ENCODE results near the gene TXLNA.
A peak's percentile ranks its signal among the peaks of the same experiment; 100 is the strongest.

TXLNA gene

DNA sequence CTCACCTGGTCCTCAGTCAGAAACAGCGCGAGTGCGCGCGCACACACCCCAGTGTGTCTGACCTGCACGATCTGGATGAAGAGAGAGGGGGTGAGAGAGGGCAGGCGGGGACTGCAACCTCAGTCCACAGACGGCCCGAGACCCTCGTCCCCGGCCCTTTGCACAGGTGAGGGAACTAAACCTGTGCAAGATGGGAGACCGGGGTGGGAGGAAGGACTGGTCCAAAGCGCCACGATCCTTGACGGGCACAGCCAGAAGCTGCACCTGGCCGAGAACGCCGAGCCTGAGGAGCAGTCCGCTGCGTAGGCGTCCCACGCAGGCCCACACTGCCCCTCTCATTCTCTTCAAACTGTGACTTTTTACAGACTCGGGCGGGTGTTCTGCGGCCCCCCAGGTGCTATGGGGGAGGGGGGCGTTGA is 25.5 kb downstream of the TXLNA start:
- Histone ChIP-seq H3K27ac (ENCODE audit: low read depth, low read length) (peak overlapping the region; percentile 10), H3K4me3 (ENCODE audit: low read depth in 1 of 5, low read length in 5 of 5) (peak overlapping the region; percentile 65 to 87 (median 77)), H3K27me3 (ENCODE audit: control insufficient read depth in 5 of 5, insufficient read depth in 4 of 5, low read length in 5 of 5) (peaks cover 0 to 2% (median 0%) of the 10 kb centered on the region in 5 donors), H3K9ac (ENCODE audit: low read length in 5 of 5) (peak overlapping the region in 4 of 5 donors; percentile 58 to 93 (median 82)), H3K9me3 (ENCODE audit: control insufficient read depth in 5 of 5, low read length in 5 of 5) (no peaks in the 10 kb centered on the region), H3K36me3 (ENCODE audit: control insufficient read depth in 5 of 5, insufficient read depth in 5 of 5, low read length in 5 of 5) (no peaks in the 10 kb centered on the region), H3K4me1 (ENCODE audit: control insufficient read depth in 5 of 5, insufficient read depth in 5 of 5, low read length in 5 of 5) (peaks cover 6 to 46% (median 38%) of the 10 kb centered on the region in 5 donors)

DNA sequence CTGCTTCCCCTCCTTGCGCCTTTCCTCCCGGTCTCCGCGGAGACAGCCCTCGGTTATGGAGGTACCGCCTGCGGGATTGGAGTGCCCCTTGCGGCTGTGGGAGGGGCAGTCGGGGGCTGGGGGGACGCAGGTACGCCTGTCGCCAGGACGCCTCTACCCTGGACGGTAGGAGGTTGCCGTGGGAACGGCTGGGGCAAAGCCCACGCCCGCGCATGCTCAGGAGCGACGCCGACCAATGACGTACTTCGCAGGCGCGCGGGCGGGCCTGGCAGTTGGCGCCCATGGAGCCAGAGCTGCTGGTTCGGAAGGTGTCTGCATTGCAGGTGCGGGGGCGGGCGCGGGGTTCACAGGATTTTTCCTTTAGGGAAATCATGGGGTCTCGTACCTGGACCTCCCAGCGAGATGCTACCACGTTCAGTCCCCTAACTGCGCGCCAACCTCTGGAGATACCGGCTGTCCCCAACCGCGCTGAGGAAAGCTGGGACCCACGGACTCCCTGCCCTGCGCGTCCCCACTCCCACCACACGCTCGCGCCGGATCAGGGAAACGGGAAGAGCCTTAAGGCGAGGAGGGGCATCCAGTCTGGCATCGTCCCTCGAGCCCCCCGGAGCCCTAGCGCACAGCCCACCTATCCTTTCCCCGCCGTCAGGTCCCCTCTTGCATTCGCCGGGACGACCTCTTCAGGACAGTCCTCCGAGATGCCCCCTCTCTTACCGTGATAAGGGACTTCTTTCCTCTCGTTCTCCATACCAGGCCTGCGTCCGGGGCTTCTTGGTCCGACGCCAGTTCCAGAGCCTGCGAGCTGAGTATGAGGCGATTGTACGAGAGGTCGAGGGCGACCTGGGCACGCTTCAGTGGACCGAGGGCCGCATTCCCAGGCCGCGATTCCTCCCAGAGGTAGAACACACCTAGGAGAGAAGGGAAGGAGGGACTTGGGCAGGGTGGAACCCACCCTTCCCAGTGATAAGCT is 26.2 kb downstream of the TXLNA start, which contains the start of gene IQCC:
IQCC (plus strand) TSS at position 271 of the 970 bp plus-strand sequence; CDS start at position 282, 11 bp downstream.
- peaks cover 6 to 39% (median 30%) of the 10 kb centered on the region in 5 donors for H3K4me1 ChIP-seq (ENCODE audit: control insufficient read depth in 5 of 5, insufficient read depth in 5 of 5, low read length in 5 of 5)

DNA sequence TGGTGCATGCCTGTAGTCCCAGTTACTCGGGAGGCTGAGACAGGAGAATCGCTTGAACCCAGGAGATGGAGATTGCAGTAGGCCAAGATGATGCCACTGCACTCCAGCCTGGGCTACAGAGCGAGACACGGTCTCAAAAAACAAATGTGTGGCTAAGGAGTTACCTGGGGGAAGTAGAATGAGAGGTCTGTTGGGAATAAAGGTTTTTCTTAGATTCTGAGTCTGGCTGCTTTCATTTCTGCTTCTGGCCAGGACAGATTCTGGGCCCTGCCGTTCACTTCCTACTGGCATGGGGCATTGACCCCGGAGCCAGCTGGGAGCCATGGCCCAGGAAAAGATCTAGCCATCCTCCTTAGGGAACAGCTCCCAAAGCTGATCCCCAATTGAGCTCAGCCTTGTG is 29.0 kb downstream of the TXLNA start:
- H3K9ac ChIP-seq (ENCODE audit: low read length in 5 of 5), result no peak overlapping the region
- H3K36me3 ChIP-seq (ENCODE audit: control insufficient read depth in 5 of 5, insufficient read depth in 5 of 5, low read length in 5 of 5), result peaks cover 0 to 10% (median 3%) of the 10 kb centered on the region in 5 donors
- H3K9me3 ChIP-seq (ENCODE audit: control insufficient read depth in 5 of 5, low read length in 5 of 5), result no peaks in the 10 kb centered on the region

More for the DNA sequence above, 26.2 kb downstream of the TXLNA start, which contains the start of gene IQCC:
- Histone ChIP-seq H3K27me3 (ENCODE audit: control insufficient read depth in 5 of 5, insufficient read depth in 4 of 5, low read length in 5 of 5) (peaks cover 0 to 2% (median 0%) of the 10 kb centered on the region in 5 donors), H3K9me3 (ENCODE audit: control insufficient read depth in 5 of 5, low read length in 5 of 5) (no peaks in the 10 kb centered on the region), H3K9ac (ENCODE audit: low read length in 5 of 5) (peak within 1 kb of the TSS; percentile 56 to 93 (median 79)), H3K4me3 (ENCODE audit: low read depth in 1 of 5, low read length in 5 of 5) (peak within 1 kb of the TSS; percentile 68 to 87 (median 77)), H3K36me3 (ENCODE audit: control insufficient read depth in 5 of 5, insufficient read depth in 5 of 5, low read length in 5 of 5) (no peaks in the 10 kb centered on the region), H3K27ac (ENCODE audit: low read depth, low read length) (peak within 1 kb of the TSS; percentile 10)

DNA sequence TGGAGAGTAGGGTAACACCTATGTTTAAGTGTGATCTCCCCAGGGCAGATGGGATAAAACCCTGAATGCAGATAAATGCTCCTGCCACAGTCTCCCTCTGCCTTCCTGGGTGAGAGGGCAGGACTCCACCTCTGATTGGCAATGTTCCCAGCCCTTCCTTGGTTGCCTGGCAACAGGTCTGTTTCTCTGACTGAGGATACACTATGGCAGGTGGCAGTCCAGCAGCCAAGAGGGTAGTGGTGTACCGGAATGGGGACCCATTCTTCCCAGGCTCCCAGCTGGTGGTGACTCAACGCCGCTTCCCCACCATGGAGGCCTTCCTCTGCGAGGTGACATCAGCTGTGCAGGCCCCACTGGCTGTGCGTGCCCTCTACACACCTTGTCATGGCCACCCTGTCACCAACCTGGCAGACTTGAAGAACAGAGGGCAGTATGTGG is 29.4 kb downstream of the TXLNA start, which contains the start of gene DCDC2B:
DCDC2B (plus strand) TSS at position 199 of the 438 bp plus-strand sequence; CDS start at position 204, 5 bp downstream.
- H3K27me3 ChIP-seq (ENCODE audit: control insufficient read depth in 5 of 5, insufficient read depth in 4 of 5, low read length in 5 of 5), result no peaks in the 10 kb centered on the region
- H3K36me3 ChIP-seq (ENCODE audit: control insufficient read depth in 5 of 5, insufficient read depth in 5 of 5, low read length in 5 of 5), result peaks cover 0 to 10% (median 5%) of the 10 kb centered on the region in 5 donors
- no peak within 1 kb of the TSS for H3K4me3 ChIP-seq (ENCODE audit: low read depth in 1 of 5, low read length in 5 of 5)
- H3K9ac ChIP-seq (ENCODE audit: low read length in 5 of 5), result no peak within 1 kb of the TSS
- H3K27ac ChIP-seq (ENCODE audit: low read depth, low read length), result no peak within 1 kb of the TSS
- no peaks in the 10 kb centered on the region for H3K9me3 ChIP-seq (ENCODE audit: control insufficient read depth in 5 of 5, low read length in 5 of 5)
- peaks cover 6 to 26% (median 18%) of the 10 kb centered on the region in 5 donors for H3K4me1 ChIP-seq (ENCODE audit: control insufficient read depth in 5 of 5, insufficient read depth in 5 of 5, low read length in 5 of 5)

More for the DNA sequence above, 29.0 kb downstream of the TXLNA start:
- no peak overlapping the region for H3K4me3 ChIP-seq (ENCODE audit: low read depth in 1 of 5, low read length in 5 of 5)
- H3K4me1 ChIP-seq (ENCODE audit: control insufficient read depth in 5 of 5, insufficient read depth in 5 of 5, low read length in 5 of 5), result peaks cover 6 to 26% (median 18%) of the 10 kb centered on the region in 5 donors
- H3K27ac ChIP-seq (ENCODE audit: low read depth, low read length), result no peak overlapping the region
- H3K27me3 ChIP-seq (ENCODE audit: control insufficient read depth in 5 of 5, insufficient read depth in 4 of 5, low read length in 5 of 5), result no peaks in the 10 kb centered on the region

DNA sequence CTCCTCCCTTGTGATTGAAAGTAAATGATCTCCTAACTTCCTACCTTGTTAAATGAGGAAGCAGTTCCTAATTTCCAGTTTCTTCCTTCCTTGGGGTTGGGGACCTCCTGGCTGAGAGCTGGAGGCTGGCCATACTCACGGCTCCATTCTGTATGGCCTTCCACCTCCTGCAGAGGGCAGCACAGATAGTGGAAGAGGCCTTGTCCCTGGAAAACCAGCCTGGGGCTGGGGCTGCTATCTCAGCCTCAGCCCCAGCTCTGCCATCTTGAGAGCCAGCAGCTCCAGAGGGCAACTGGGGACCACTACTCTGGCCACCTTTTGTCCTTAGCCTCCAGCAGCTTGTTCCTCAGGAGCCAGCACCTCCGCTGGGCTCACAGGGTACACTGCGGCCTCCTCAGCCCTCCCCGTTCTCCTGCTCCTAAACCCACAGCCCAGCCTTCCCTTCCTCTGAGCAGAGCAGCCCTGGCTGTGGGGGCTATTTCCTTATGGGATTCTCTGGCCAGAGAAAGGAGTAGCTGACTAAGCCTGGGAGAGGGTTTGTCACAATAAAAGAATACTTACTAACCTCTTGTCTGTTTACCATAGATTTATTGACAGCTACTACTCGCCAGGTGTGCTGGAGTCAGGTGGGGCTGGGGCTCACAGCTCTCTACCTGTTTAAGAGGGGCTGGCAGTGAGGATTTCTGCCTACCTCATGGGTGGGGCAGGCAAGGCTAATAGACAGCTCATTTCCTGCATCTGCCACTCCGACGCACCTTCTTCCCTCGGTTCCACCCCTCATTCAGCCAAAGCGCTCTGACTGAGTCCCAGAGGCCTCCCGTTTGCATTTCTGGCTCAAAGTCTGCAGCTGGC is 36.4 kb downstream of the TXLNA start:
- H3K9ac ChIP-seq (ENCODE audit: low read length in 5 of 5), result peak overlapping the region in 2 of 5 donors; percentile 9 to 26
- no peaks in the 10 kb centered on the region for H3K27me3 ChIP-seq (ENCODE audit: control insufficient read depth in 5 of 5, insufficient read depth in 4 of 5, low read length in 5 of 5)
- H3K4me3 ChIP-seq (ENCODE audit: low read depth in 1 of 5, low read length in 5 of 5), result no peak overlapping the region
- peaks cover 0 to 8% (median 3%) of the 10 kb centered on the region in 5 donors for H3K4me1 ChIP-seq (ENCODE audit: control insufficient read depth in 5 of 5, insufficient read depth in 5 of 5, low read length in 5 of 5)
- peaks cover 0 to 62% (median 45%) of the 10 kb centered on the region in 5 donors for H3K36me3 ChIP-seq (ENCODE audit: control insufficient read depth in 5 of 5, insufficient read depth in 5 of 5, low read length in 5 of 5)
- H3K27ac ChIP-seq (ENCODE audit: low read depth, low read length), result peak overlapping the region; percentile 11
- no peaks in the 10 kb centered on the region for H3K9me3 ChIP-seq (ENCODE audit: control insufficient read depth in 5 of 5, low read length in 5 of 5)

DNA sequence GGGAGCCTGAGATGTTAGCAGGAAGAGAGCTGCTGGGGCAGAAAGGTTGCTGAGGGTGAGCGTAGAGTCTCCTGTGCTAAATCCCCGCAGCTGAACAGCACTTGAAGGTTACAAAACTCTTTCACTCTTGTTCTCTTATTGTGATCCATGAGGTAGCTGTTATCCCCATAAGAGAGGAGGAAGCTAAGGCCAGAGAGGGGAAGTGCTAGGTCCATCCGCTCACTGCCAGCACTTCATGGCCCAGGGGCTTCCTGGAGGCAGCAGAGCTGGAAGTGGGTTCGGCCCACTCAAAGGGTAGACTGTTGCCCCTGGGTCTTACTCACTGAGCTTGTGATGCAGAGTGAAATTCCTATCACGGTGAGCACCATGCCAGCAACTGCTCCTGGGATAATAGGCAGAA is 37.1 kb downstream of the TXLNA start:
- Histone ChIP-seq H3K9me3 (ENCODE audit: control insufficient read depth in 5 of 5, low read length in 5 of 5) (no peaks in the 10 kb centered on the region), H3K27ac (ENCODE audit: low read depth, low read length) (no peak overlapping the region), H3K4me1 (ENCODE audit: control insufficient read depth in 5 of 5, insufficient read depth in 5 of 5, low read length in 5 of 5) (peaks cover 3 to 15% (median 11%) of the 10 kb centered on the region in 5 donors), H3K27me3 (ENCODE audit: control insufficient read depth in 5 of 5, insufficient read depth in 4 of 5, low read length in 5 of 5) (no peaks in the 10 kb centered on the region), H3K4me3 (ENCODE audit: low read depth in 1 of 5, low read length in 5 of 5) (no peak overlapping the region), H3K9ac (ENCODE audit: low read length in 5 of 5) (no peak overlapping the region), H3K36me3 (ENCODE audit: control insufficient read depth in 5 of 5, insufficient read depth in 5 of 5, low read length in 5 of 5) (peaks cover 0 to 62% (median 45%) of the 10 kb centered on the region in 5 donors)

DNA sequence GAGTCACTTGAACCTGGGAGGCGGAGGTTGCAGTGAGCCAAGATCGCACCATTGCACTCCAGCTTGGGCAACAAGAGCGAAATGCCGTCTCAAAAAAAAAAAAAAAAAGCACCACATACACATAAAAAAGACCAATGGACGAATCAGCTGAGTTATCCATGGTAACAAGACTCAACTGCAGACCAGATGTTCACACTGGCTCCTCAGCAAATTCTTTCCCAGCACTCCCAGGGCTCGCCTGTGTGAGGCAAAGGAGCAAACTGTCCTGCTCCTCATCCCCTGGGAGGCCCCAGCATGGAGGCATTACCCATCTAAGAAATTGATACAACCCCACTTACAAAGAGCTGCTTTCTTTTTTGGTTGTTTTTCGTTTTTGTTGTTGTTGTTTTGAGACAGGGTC is 39.5 kb downstream of the TXLNA start:
- H3K4me1 ChIP-seq (ENCODE audit: control insufficient read depth in 5 of 5, insufficient read depth in 5 of 5, low read length in 5 of 5), result peaks cover 7 to 31% (median 25%) of the 10 kb centered on the region in 5 donors
- H3K36me3 ChIP-seq (ENCODE audit: control insufficient read depth in 5 of 5, insufficient read depth in 5 of 5, low read length in 5 of 5), result peaks cover 0 to 54% (median 42%) of the 10 kb centered on the region in 5 donors
- H3K4me3 ChIP-seq (ENCODE audit: low read depth in 1 of 5, low read length in 5 of 5), result no peak overlapping the region
- no peak overlapping the region for H3K9ac ChIP-seq (ENCODE audit: low read length in 5 of 5)
- no peak overlapping the region for H3K27ac ChIP-seq (ENCODE audit: low read depth, low read length)
- no peaks in the 10 kb centered on the region for H3K9me3 ChIP-seq (ENCODE audit: control insufficient read depth in 5 of 5, low read length in 5 of 5)
- no peaks in the 10 kb centered on the region for H3K27me3 ChIP-seq (ENCODE audit: control insufficient read depth in 5 of 5, insufficient read depth in 4 of 5, low read length in 5 of 5)

DNA sequence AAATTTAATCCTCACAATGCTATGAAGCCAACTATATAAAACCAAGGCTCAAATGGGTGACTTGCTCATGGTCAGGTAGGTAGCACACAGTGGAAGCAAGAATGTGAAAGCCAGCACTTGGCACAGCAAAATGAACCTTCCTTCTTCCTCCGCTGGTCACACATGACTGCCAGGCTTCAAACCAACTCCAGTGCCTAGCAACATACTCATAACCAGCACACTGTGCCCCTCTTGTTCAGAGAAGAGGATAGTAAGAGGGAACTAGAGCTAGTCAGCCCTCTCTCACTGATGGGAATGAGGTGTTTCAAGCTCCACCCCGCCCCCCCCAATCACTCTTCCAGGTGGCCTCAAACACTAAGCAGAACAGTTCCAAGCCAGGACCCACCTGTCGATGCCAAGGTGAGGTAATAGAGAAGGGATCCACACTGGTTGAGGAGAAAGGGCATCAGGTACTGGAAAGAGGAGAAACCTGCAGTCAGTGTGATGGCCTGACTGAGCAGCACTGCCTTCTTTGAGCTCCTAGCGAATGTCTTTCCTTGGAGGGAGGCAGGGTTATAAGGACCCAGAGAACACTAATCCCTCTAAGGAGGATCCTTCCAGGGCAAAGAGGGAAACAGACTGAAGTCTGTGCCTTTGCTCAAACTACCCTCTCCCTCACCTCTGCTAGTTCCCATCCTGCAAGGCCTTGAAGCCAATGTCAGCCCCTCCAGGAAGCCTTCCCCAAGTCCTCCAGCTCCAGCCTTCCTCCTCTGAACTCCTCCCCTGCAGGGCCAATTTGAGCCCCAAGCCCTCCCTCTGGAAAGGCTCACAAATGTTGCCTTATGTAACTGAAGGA is 41.5 kb downstream of the TXLNA start:
- Histone ChIP-seq H3K27ac (ENCODE audit: low read depth, low read length) (peak overlapping the region; percentile 97), H3K4me1 (ENCODE audit: control insufficient read depth in 5 of 5, insufficient read depth in 5 of 5, low read length in 5 of 5) (peaks cover 7 to 32% (median 28%) of the 10 kb centered on the region in 5 donors), H3K9ac (ENCODE audit: low read length in 5 of 5) (peak overlapping the region in 4 of 5 donors; percentile 74 to 98 (median 92)), H3K36me3 (ENCODE audit: control insufficient read depth in 5 of 5, insufficient read depth in 5 of 5, low read length in 5 of 5) (peaks cover 0 to 51% (median 38%) of the 10 kb centered on the region in 5 donors), H3K27me3 (ENCODE audit: control insufficient read depth in 5 of 5, insufficient read depth in 4 of 5, low read length in 5 of 5) (no peaks in the 10 kb centered on the region), H3K9me3 (ENCODE audit: control insufficient read depth in 5 of 5, low read length in 5 of 5) (no peaks in the 10 kb centered on the region), H3K4me3 (ENCODE audit: low read depth in 1 of 5, low read length in 5 of 5) (peak overlapping the region; percentile 88 to 98 (median 93))

DNA sequence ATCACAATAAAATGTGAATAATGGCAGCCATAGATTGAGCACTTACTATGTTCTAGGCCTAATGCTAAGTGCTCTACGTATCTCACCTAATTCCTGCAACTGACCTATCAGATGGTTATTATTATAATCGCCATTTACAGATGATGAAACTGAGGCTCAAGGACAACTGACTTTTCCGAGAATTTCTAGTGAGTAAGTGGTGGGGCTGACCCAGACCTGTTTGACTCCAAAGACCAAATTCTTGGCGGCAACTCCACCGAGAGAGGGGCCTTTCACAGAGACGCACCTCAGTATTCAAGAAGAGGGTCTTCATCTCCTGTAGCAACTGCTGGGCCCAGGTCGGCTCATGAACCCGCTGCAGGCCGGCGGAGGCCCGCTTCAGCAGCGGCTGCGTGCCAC is 42.1 kb downstream of the TXLNA start:
- Histone ChIP-seq H3K9ac (ENCODE audit: low read length in 5 of 5) (peak overlapping the region in 4 of 5 donors; percentile 74 to 98 (median 92)), H3K4me1 (ENCODE audit: control insufficient read depth in 5 of 5, insufficient read depth in 5 of 5, low read length in 5 of 5) (peaks cover 7 to 32% (median 28%) of the 10 kb centered on the region in 5 donors), H3K27ac (ENCODE audit: low read depth, low read length) (peak overlapping the region; percentile 97), H3K9me3 (ENCODE audit: control insufficient read depth in 5 of 5, low read length in 5 of 5) (no peaks in the 10 kb centered on the region), H3K27me3 (ENCODE audit: control insufficient read depth in 5 of 5, insufficient read depth in 4 of 5, low read length in 5 of 5) (no peaks in the 10 kb centered on the region), H3K4me3 (ENCODE audit: low read depth in 1 of 5, low read length in 5 of 5) (peak overlapping the region; percentile 88 to 98 (median 93)), H3K36me3 (ENCODE audit: control insufficient read depth in 5 of 5, insufficient read depth in 5 of 5, low read length in 5 of 5) (peaks cover 0 to 51% (median 37%) of the 10 kb centered on the region in 5 donors)
